ENCODE results near the gene SCYGR1.

GRCh38 chr2:227395556-227395955 is 7.8 kb upstream of the SCYGR1 start:
- TF ChIP-seq CTCF (IDR thresholded peaks at IDR 0.05) (no peak), POLR2A (IDR thresholded peaks at IDR 0.05) (no peak), EP300 (IDR thresholded peaks at IDR 0.05) (no peak), POLR2AphosphoS5 (IDR thresholded peaks at IDR 0.05) (no peak)

Measured in suprapubic skin (tissue), 4 donors.